Stimulated activated CD4-positive, alpha-beta T cell treated with anti-CD3 and anti-CD28 coated beads, Interleukin-2, amount 100 ng/mL, for 24 hours (primary cell): ENCODE data around the gene SPON2.

Experiments used
- DNase-seq, 2 donors: peaks; one replicate each; pipeline ENCODE4 v3.0.0-alpha.2; 2020

SPON2 gene

GRCh38 chr4:1194010-1194900 is 21.9 kb upstream of the SPON2 start:
- DNase-seq, result no peak

GRCh38 chr4:1193206-1194009 is 21.0 kb upstream of the SPON2 start:
- no peak for DNase-seq

GRCh38 chr4:1192493-1193205 is 20.3 kb upstream of the SPON2 start:
- no peak for DNase-seq

GRCh38 chr4:1192091-1192492 is 19.7 kb upstream of the SPON2 start:
- DNase-seq, result no peak

GRCh38 chr4:1191621-1192020 is 19.2 kb upstream of the SPON2 start:
- DNase-seq, result no peak

GRCh38 chr4:1187182-1187581 is 14.8 kb upstream of the SPON2 start:
- DNase-seq, result peak in 1 of 2 donors; percentile 37

- DNase-seq, result no peak
Observed at GRCh38 chr4:1183985-1184773, 11.8 kb upstream of the SPON2 start.

- DNase-seq, result no peak
Observed at GRCh38 chr4:1182313-1182712, 9.9 kb upstream of the SPON2 start.

GRCh38 chr4:1180663-1181062 is 8.3 kb upstream of the SPON2 start:
- no peak for DNase-seq

- DNase-seq, result no peak
Observed at GRCh38 chr4:1179976-1180375, 7.6 kb upstream of the SPON2 start.

- DNase-seq, result no peak
Observed at GRCh38 chr4:1179089-1179441, 6.7 kb upstream of the SPON2 start.

- no peak for DNase-seq
Observed at GRCh38 chr4:1178300-1179088, 6.1 kb upstream of the SPON2 start.

GRCh38 chr4:1177274-1178141 is 5.1 kb upstream of the SPON2 start:
- DNase-seq, result no peak

GRCh38 chr4:1176398-1177273 is 4.3 kb upstream of the SPON2 start:
- no peak for DNase-seq

- no peak for DNase-seq
Observed at GRCh38 chr4:1175635-1176229, 3.3 kb upstream of the SPON2 start.

- DNase-seq, result no peak
Observed at GRCh38 chr4:1174941-1175634, 2.7 kb upstream of the SPON2 start.

- DNase-seq, result no peak
Observed at GRCh38 chr4:1172971-1173757, 781 bp upstream of the SPON2 start.
